Loucy (cell line): ENCODE measurements around the gene ZMYM1.
"Not testable (repeated sequence)": the region's sequence is repeated elsewhere in the genome, so short reads cannot be mapped to it uniquely, and the experiment has no call there.

Experiments
- CTCF ChIP-seq: fragments of 200-600 bp; sonication (generic); conservative IDR thresholded peaks from 2 replicates; pipeline ENCODE4 v1.5.1; 2014; ENCODE audit warnings: mild to moderate bottlenecking, antibody characterized with exemption, low read length
- EZH2phosphoT487 ChIP-seq: fragments of 200-600 bp; IDR thresholded peaks from 2 replicates; pipeline ENCODE4 v1.6.1; 2018; ENCODE audit warnings: antibody characterized with exemption, mild to moderate bottlenecking, moderate library complexity, borderline replicate concordance

- TF ChIP-seq CTCF, EZH2phosphoT487: not testable (repeated sequence)
Observed at GRCh38 chr1:35142728-35143127, 63.5 kb downstream of the ZMYM1 start.
